ENCODE measurements around the gene TMEM179.

The TMEM179 gene

DNA sequence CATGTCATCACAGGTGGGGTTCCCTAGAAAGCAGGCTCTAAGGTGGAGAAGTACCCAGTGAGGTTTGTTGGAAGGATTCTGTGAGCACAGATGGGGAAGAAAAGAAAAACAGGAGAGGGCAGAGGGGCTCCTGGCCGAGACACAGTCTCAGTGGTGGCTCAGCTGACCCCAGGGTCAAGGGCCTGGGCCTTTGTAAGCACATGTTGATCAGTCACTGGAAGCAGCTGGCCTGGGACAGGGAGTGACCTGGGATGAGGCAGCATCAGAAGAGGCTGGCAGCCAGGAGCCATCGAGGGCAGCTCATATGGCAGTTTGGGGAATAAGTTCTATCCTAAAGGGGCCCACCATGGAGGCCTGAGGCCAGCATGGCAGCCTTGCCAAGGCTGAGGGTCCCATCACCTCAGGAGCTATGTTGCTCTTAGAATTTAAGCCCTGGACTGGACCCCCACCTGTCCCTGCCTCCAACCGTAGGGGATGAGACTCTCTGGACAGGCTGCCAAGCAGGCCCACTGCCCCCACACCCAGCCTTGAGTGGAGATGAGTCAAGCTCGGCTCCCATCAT, 6.3 kb upstream of the TMEM179 start:
- Histone ChIP-seq H3K9ac (ENCODE audit: low read length in 2 of 2) (no peak overlapping the region), H3K4me3 (ENCODE audit: low read length in 2 of 2) (no peak overlapping the region), H3K4me1 (ENCODE audit: control insufficient read depth, insufficient read depth, low read length) (no peaks in the 10 kb centered on the region), H3K27ac (ENCODE audit: low read length) (no peak overlapping the region), H3K9me3 (ENCODE audit: control insufficient read depth in 2 of 2, low read length in 2 of 2) (peaks cover 0 to 3% of the 10 kb centered on the region in 2 donors), H3K27me3 (ENCODE audit: control insufficient read depth in 1 of 2, insufficient read depth in 2 of 2, low read length in 2 of 2) (peaks cover 5 to 19% of the 10 kb centered on the region in 2 donors), H3K36me3 (ENCODE audit: control insufficient read depth in 2 of 2, insufficient read depth in 2 of 2, low read length in 2 of 2) (no peaks in the 10 kb centered on the region)

GRCh38 chr14:104609666-104610065, 5.1 kb upstream of the TMEM179 start:
- Histone ChIP-seq H3K4me1 (ENCODE audit: control insufficient read depth, insufficient read depth, low read length) (no peaks in the 10 kb centered on the region), H3K27ac (ENCODE audit: low read length) (no peak overlapping the region), H3K36me3 (ENCODE audit: control insufficient read depth in 2 of 2, insufficient read depth in 2 of 2, low read length in 2 of 2) (no peaks in the 10 kb centered on the region), H3K9ac (ENCODE audit: low read length in 2 of 2) (no peak overlapping the region), H3K27me3 (ENCODE audit: control insufficient read depth in 1 of 2, insufficient read depth in 2 of 2, low read length in 2 of 2) (peaks cover 13 to 25% of the 10 kb centered on the region in 2 donors), H3K9me3 (ENCODE audit: control insufficient read depth in 2 of 2, low read length in 2 of 2) (no peaks in the 10 kb centered on the region), H3K4me3 (ENCODE audit: low read length in 2 of 2) (no peak overlapping the region)

DNA sequence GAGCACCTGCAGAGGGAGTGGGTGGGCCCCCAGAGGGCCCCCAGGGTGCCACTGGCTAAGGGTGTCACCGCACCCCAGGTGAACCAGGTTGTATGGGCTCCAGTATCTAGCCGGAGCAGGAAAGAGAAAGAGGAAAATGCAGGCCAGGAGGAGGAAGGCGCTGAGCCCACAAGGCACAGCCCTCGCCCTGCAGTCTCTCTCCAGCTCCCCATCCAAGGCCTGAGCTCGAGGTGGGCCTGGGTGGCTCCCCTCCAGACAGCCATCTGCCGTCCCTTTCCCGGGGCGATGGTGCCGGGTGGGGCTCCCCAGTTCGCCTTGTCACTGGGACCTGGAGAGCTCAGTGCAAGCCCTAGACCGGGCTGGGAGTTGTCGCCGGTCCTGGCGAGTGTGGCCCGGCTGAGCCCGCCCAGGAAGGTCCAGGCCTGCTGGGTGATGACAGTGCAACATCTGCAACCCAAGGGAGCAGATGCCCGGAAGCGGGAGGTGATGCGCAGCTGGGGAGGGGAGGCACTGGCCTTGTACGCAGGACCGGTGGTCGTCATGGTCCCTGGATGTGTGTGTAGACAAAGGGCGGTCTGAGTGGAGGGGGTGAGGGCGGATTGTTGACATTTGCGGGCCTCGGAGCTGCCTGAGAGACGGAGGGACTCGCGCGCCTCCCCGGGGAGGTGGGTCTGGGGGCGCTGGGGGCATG, 716 bp downstream of the TMEM179 start:
- H3K27me3 ChIP-seq (ENCODE audit: control insufficient read depth in 1 of 2, insufficient read depth in 2 of 2, low read length in 2 of 2), result peaks cover 36 to 52% of the 10 kb centered on the region in 2 donors
- no peak overlapping the region for H3K9ac ChIP-seq (ENCODE audit: low read length in 2 of 2)
- peak overlapping the region in 1 of 2 donors; percentile 57 for H3K4me3 ChIP-seq (ENCODE audit: low read length in 2 of 2)

DNA sequence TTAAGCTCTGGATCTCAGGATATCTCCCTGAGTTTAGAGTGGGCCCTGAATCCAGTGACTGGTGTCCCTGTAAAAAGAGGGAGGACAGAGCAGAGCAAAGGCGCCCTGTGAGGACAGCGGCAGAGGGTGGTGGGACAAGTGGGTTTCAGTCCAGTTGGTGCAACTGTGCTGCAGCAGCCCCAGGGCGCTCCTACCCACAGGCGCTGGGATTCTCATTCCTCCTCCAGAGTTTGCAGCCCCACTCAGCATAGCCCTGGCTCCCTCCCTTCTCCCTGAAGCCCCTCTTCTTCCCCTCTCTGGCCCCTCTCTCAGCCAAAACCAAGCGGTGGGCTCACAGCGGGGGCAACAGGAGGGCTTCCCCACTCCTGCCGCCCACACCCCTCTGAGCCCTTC, 1.6 kb downstream of the TMEM179 start:
- Histone ChIP-seq H3K36me3 (ENCODE audit: control insufficient read depth in 2 of 2, insufficient read depth in 2 of 2, low read length in 2 of 2) (no peaks in the 10 kb centered on the region), H3K9me3 (ENCODE audit: control insufficient read depth in 2 of 2, low read length in 2 of 2) (no peaks in the 10 kb centered on the region), H3K4me1 (ENCODE audit: control insufficient read depth, insufficient read depth, low read length) (peaks cover 5% of the 10 kb centered on the region), H3K27me3 (ENCODE audit: control insufficient read depth in 1 of 2, insufficient read depth in 2 of 2, low read length in 2 of 2) (peaks cover 36 to 51% of the 10 kb centered on the region in 2 donors), H3K27ac (ENCODE audit: low read length) (no peak overlapping the region), H3K9ac (ENCODE audit: low read length in 2 of 2) (no peak overlapping the region), H3K4me3 (ENCODE audit: low read length in 2 of 2) (no peak overlapping the region)

More for the DNA sequence above, 716 bp downstream of the TMEM179 start:
- Histone ChIP-seq H3K9me3 (ENCODE audit: control insufficient read depth in 2 of 2, low read length in 2 of 2) (no peaks in the 10 kb centered on the region), H3K4me1 (ENCODE audit: control insufficient read depth, insufficient read depth, low read length) (peaks cover 5% of the 10 kb centered on the region), H3K36me3 (ENCODE audit: control insufficient read depth in 2 of 2, insufficient read depth in 2 of 2, low read length in 2 of 2) (no peaks in the 10 kb centered on the region), H3K27ac (ENCODE audit: low read length) (no peak overlapping the region)

GRCh38 chr14:104602315-104602932, 2.1 kb downstream of the TMEM179 start:
- Histone ChIP-seq H3K9me3 (ENCODE audit: control insufficient read depth in 2 of 2, low read length in 2 of 2) (no peaks in the 10 kb centered on the region), H3K4me1 (ENCODE audit: control insufficient read depth, insufficient read depth, low read length) (peaks cover 5% of the 10 kb centered on the region), H3K36me3 (ENCODE audit: control insufficient read depth in 2 of 2, insufficient read depth in 2 of 2, low read length in 2 of 2) (no peaks in the 10 kb centered on the region), H3K9ac (ENCODE audit: low read length in 2 of 2) (no peak overlapping the region), H3K27ac (ENCODE audit: low read length) (no peak overlapping the region), H3K4me3 (ENCODE audit: low read length in 2 of 2) (no peak overlapping the region), H3K27me3 (ENCODE audit: control insufficient read depth in 1 of 2, insufficient read depth in 2 of 2, low read length in 2 of 2) (peaks cover 36 to 51% of the 10 kb centered on the region in 2 donors)

DNA sequence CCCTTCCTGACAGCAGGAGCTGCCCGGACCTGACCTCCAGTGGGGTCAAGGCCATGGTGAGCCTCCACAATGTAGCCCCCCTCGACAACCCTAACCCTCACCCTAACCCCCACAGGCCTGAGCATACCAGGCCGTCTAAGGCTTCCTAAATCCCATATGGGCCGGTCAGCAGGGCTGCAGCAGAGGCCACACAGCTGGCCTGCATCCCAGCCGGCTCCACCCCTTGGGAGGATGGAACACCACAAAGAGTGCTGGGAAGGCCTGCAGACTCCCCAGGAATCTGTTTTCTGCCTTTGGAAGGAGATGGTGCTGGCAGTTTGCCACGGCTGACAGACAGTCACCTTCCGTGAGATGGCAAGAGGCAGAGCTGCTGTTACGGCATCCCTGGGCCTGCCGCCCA, 2.8 kb downstream of the TMEM179 start:
- Histone ChIP-seq H3K36me3 (ENCODE audit: control insufficient read depth in 2 of 2, insufficient read depth in 2 of 2, low read length in 2 of 2) (no peaks in the 10 kb centered on the region), H3K4me1 (ENCODE audit: control insufficient read depth, insufficient read depth, low read length) (peaks cover 5% of the 10 kb centered on the region), H3K9me3 (ENCODE audit: control insufficient read depth in 2 of 2, low read length in 2 of 2) (no peaks in the 10 kb centered on the region), H3K9ac (ENCODE audit: low read length in 2 of 2) (no peak overlapping the region), H3K27me3 (ENCODE audit: control insufficient read depth in 1 of 2, insufficient read depth in 2 of 2, low read length in 2 of 2) (peaks cover 36 to 51% of the 10 kb centered on the region in 2 donors), H3K27ac (ENCODE audit: low read length) (no peak overlapping the region), H3K4me3 (ENCODE audit: low read length in 2 of 2) (no peak overlapping the region)

DNA sequence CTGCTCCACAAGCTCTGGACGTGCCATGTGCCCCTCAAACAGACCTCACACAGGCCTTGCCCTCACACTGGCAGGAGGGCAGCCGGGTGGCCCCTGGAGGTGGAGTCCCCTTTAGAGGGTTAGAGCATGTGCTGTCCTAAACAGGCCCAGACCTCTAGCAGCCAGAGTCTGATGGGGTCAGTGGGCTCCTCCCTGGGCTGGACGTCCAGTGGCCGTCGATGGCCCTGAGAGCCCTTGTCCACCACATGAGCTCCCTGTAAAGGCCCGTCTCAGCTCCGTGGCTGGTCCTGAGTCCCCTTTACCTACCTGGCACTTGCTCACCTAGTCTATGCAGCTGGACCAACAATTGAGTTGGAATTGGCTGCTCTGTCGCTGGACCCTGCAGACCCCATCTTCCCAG, 3.8 kb downstream of the TMEM179 start:
- no peaks in the 10 kb centered on the region for H3K9me3 ChIP-seq (ENCODE audit: control insufficient read depth in 2 of 2, low read length in 2 of 2)
- H3K4me1 ChIP-seq (ENCODE audit: control insufficient read depth, insufficient read depth, low read length), result peaks cover 5% of the 10 kb centered on the region
- no peak overlapping the region for H3K4me3 ChIP-seq (ENCODE audit: low read length in 2 of 2)
- no peak overlapping the region for H3K27ac ChIP-seq (ENCODE audit: low read length)
- H3K36me3 ChIP-seq (ENCODE audit: control insufficient read depth in 2 of 2, insufficient read depth in 2 of 2, low read length in 2 of 2), result no peaks in the 10 kb centered on the region
- peaks cover 36 to 50% of the 10 kb centered on the region in 2 donors for H3K27me3 ChIP-seq (ENCODE audit: control insufficient read depth in 1 of 2, insufficient read depth in 2 of 2, low read length in 2 of 2)
- no peak overlapping the region for H3K9ac ChIP-seq (ENCODE audit: low read length in 2 of 2)

DNA sequence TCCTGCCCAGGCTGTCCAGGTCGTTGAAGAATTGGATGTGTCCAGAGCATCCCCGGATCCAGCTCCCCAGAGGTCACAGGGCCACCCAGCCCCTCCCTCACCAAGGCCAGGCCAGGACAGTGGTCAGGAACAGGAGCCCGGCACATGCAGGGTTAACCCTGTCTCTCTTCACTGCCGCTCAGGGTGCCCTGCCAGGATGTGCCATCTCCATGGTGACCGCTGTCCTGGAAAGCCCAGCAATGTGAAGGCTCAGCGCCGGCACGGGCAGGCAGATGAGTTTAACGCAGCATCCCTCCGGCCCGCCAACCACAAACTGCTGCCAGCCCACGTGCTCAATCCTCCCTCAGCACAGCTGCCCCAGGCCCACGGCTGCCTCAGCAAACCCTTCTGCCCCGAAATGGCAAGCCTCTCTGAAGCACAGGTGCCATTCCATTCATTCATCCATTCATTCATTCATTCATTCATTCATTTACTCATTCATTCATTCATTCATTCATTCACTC, 4.4 kb downstream of the TMEM179 start:
- H3K4me1 ChIP-seq (ENCODE audit: control insufficient read depth, insufficient read depth, low read length), result peaks cover 5% of the 10 kb centered on the region
- no peak overlapping the region for H3K9ac ChIP-seq (ENCODE audit: low read length in 2 of 2)
- no peak overlapping the region for H3K4me3 ChIP-seq (ENCODE audit: low read length in 2 of 2)
- no peaks in the 10 kb centered on the region for H3K36me3 ChIP-seq (ENCODE audit: control insufficient read depth in 2 of 2, insufficient read depth in 2 of 2, low read length in 2 of 2)
- H3K27ac ChIP-seq (ENCODE audit: low read length), result no peak overlapping the region
- no peaks in the 10 kb centered on the region for H3K9me3 ChIP-seq (ENCODE audit: control insufficient read depth in 2 of 2, low read length in 2 of 2)
- H3K27me3 ChIP-seq (ENCODE audit: control insufficient read depth in 1 of 2, insufficient read depth in 2 of 2, low read length in 2 of 2), result peaks cover 33 to 50% of the 10 kb centered on the region in 2 donors

GRCh38 chr14:104599446-104599845, 5.1 kb downstream of the TMEM179 start:
- Histone ChIP-seq H3K27me3 (ENCODE audit: control insufficient read depth in 1 of 2, insufficient read depth in 2 of 2, low read length in 2 of 2) (peaks cover 27 to 48% of the 10 kb centered on the region in 2 donors), H3K4me1 (ENCODE audit: control insufficient read depth, insufficient read depth, low read length) (peaks cover 4% of the 10 kb centered on the region), H3K9ac (ENCODE audit: low read length in 2 of 2) (no peak overlapping the region), H3K36me3 (ENCODE audit: control insufficient read depth in 2 of 2, insufficient read depth in 2 of 2, low read length in 2 of 2) (no peaks in the 10 kb centered on the region), H3K4me3 (ENCODE audit: low read length in 2 of 2) (no peak overlapping the region), H3K27ac (ENCODE audit: low read length) (no peak overlapping the region), H3K9me3 (ENCODE audit: control insufficient read depth in 2 of 2, low read length in 2 of 2) (no peaks in the 10 kb centered on the region)

DNA sequence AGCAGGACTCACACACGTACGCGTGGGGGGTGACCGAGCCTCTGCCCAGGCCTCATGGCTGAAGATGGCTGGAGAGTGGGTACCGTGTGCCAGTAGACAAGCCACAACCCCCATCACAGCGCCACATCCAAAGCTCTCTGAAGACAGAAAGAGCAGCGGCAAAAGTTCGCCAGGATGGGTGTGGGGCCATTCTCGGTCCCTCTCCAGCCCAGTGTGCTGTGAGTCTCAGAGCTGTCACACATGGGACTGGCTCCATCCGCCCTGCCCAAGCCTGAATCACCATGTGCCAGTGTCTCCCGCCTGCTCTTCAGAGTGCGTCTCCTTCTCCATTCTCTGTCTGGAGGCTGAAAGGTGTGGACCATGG, 5.7 kb downstream of the TMEM179 start:
- no peak overlapping the region for H3K9ac ChIP-seq (ENCODE audit: low read length in 2 of 2)
- peaks cover 22 to 46% of the 10 kb centered on the region in 2 donors for H3K27me3 ChIP-seq (ENCODE audit: control insufficient read depth in 1 of 2, insufficient read depth in 2 of 2, low read length in 2 of 2)
- no peaks in the 10 kb centered on the region for H3K36me3 ChIP-seq (ENCODE audit: control insufficient read depth in 2 of 2, insufficient read depth in 2 of 2, low read length in 2 of 2)
- H3K9me3 ChIP-seq (ENCODE audit: control insufficient read depth in 2 of 2, low read length in 2 of 2), result no peaks in the 10 kb centered on the region
- H3K27ac ChIP-seq (ENCODE audit: low read length), result no peak overlapping the region
- H3K4me3 ChIP-seq (ENCODE audit: low read length in 2 of 2), result no peak overlapping the region
- H3K4me1 ChIP-seq (ENCODE audit: control insufficient read depth, insufficient read depth, low read length), result no peaks in the 10 kb centered on the region
